Choroid plexus epithelial cell (primary cell): ENCODE measurements around the gene TMIE.

Experiments
- DNase-seq: peaks from one replicate; pipeline ENCODE4 v3.0.0-alpha.2; 2010; ENCODE audit warnings: low read depth
- H3K4me3 ChIP-seq: 2 replicates; pipeline ENCODE4 v1.5.1; 2011; ENCODE audit warnings: low read depth, mild to moderate bottlenecking, control low read depth, low read length, moderate library complexity
- CTCF ChIP-seq: conservative IDR thresholded peaks from 2 replicates; pipeline ENCODE4 v1.5.1; 2011; ENCODE audit warnings: low read depth, mild to moderate bottlenecking, control low read depth, inconsistent platforms, low read length, moderate library complexity

TMIE gene

GRCh38 chr3:46690798-46691197 lies 10.4 kb upstream of the TMIE start:
- DNase-seq, result no peak
- no peak overlapping the region for H3K4me3 ChIP-seq
- no peak for TF ChIP-seq CTCF

- no peak for DNase-seq
- TF ChIP-seq CTCF, result no peak
- no peak overlapping the region for H3K4me3 ChIP-seq
Measured at GRCh38 chr3:46692566-46692990, 8.6 kb upstream of the TMIE start.

- DNase-seq, result no peak
- H3K4me3 ChIP-seq, result peak within 1 kb of the TSS; percentile 53
- no peak for TF ChIP-seq CTCF
Measured at GRCh38 chr3:46693038-46693891, 7.9 kb upstream of the TMIE start, which contains the start of gene ALS2CL. Gene ALS2CL, minus strand, starts transcription at chr3:46693679. Its CDS starts 4,239 bp downstream, at chr3:46689440.

- H3K4me3 ChIP-seq, result peak overlapping the region; percentile 38
- no peak for DNase-seq
- TF ChIP-seq CTCF, result no peak
Measured at GRCh38 chr3:46693892-46694226, 7.3 kb upstream of the TMIE start.

GRCh38 chr3:46694520-46694919 lies 6.7 kb upstream of the TMIE start:
- TF ChIP-seq CTCF, result no peak
- no peak overlapping the region for H3K4me3 ChIP-seq

GRCh38 chr3:46695177-46695961 lies 5.8 kb upstream of the TMIE start:
- TF ChIP-seq CTCF, result peak; percentile 43
- DNase-seq, result no peak
- no peak overlapping the region for H3K4me3 ChIP-seq

More at GRCh38 chr3:46694520-46694919, 6.7 kb upstream of the TMIE start:
- DNase-seq, result no peak
